NCI-H510A (cell line): ENCODE data around the gene CPEB1.
"Not testable (repeated sequence)": the region's sequence is repeated elsewhere in the genome, so short reads cannot be mapped to it uniquely, and the experiment has no call there.

Experiments used
- DNase-seq: peaks from one replicate; lab custom pipeline; 2025; lab: John Stamatoyannopoulos, UW

CPEB1 gene

DNA sequence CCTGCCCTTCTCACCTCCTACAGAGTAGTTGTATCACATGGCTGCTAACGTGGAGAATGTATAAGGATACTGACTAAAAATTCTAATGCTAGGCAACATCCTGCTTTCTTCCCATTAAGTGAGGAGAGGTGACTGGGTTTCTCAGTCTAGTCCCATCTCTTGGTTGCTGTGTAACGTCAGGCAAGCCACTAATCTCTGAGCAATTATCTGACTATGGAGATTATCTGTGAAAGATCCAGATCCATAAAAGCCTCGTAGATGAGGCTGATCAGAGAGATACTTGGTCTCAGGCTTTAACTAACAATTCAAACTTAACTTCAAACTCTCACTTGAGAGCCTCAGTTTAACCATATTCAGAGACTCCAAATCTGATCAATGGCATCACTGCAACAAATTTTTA, 102.2 kb downstream of the CPEB1 start:
- DNase-seq: no peak

DNA sequence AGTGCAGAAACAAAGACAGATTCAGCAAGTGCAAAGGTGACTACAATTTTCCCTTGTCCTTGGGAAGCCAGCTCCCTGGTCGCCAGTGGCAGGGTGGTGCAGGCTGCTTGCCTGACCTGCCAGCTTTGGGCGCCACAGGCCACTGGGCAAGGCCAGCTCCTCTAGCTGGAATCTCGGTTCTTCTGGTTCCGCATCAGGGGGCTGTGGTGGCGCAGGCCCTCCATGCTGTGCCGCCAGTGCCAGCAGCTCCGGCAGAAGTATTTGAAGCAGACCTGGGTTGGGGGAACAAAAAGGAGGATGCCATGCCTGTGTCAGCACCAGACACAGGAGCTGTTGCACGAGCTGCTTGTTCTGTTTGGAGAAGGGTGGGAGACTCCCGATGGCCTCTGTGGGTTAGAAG, 102.7 kb downstream of the CPEB1 start:
- DNase-seq: no peak

DNA sequence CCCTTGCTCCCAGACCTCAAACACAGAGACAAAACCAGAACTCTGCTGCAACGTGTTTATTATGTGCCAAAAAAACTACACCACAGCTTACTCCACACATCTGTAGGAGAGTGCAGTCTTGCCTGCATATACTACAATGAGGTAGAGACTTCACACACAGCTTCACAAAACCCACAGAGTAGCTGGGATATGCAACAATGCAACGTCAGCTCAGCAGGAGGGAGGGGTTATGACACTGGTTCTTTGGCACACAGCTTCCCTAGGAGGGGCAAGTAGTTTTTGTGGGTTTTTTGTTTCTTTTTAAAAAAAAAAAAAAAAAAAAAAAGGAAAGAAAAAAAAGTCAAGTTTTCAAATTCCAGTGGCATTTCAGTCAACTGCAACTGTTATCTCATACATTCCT, 104.0 kb downstream of the CPEB1 start:
- no peak for DNase-seq

DNA sequence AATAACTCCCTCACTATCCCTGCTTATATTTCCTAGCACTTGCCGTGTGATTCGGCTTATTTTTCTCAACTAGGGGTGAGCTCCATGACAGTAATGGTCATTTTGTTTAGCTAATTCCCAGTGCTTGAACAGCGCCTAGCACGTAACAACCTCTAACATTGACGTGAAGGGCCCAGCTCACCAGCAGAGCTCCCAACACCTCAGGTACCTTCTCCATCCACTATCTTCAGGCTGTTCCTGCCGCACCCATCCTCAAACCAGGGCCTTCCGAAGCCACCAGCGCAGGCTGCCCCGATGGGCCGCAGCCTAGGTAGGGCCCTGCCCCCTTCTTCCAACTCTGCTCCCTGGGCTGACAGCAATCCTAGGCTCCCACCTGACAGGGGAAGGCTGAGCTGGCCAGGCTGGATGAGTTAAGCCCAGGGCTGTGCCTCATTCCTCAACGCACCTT, 106.2 kb downstream of the CPEB1 start:
- no peak for DNase-seq

DNA sequence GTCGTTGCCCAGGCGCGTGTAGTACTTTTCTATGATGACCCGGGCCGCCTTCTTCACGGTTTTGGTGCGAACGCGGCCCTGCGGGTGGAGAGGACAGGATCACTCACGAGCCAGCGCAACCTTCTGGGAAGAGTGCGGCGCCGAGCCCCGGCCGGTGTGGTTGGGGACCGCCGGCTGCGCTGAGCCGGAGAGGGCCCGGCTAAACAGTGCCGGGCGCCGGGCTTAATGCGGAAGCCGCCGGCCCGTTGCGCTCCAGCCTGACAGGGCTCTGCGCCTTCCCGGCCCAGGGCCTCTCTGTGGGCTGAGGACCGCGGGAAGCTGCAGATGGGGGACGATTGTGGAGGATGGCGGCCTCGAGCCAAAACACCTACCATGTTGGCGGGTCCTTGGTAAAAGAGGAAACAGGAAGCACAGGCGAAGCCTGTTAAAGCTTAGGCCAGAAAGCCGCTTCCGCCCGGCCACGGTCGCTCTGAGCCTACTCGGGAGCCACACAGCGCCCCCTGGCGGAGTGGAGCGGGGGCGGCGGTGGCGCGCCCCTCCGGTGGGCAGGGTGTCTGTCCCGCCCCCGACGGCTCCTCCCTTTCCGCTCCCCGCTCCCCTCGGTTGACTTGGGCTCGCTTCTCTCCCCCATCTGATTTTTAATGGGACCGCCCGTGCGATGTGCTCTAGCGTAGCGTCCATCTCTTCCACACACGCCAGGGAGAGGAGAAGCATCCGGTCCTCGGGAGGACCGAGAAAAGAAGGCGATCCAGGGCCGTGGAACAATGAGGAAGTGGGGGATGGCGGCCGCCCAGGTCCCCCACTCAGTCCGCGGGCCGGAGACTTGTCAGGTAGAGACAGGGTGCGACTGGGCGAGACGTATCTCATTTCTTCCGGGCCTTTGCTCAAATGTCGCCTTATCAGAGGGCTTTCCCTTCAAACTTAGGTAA, 106.8 kb downstream of the CPEB1 start, which contains the start of gene RPS17:
TSS of gene RPS17 (minus strand) at position 403 of the 929 bp plus-strand sequence. CDS start at position 374, 29 bp downstream.
- DNase-seq: no peak

DNA sequence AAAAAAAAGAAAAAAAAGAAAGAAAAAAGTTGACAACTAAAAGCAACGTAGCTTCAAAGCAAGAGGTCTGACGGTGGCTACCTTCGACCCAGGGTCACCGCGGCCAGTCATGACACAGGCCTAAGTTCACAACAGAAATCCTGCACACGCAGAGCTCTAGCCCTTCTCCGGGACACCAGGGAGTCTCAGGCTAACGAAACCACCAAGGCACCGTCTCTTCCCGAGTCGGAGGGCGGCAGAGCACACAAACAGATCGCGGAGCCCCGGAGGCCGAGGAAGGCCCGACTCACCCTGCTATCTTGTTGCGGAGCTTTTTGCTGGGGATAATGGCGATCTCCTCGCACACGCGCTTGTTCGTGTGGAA, 107.5 kb downstream of the CPEB1 start:
- DNase-seq: no peak

DNA sequence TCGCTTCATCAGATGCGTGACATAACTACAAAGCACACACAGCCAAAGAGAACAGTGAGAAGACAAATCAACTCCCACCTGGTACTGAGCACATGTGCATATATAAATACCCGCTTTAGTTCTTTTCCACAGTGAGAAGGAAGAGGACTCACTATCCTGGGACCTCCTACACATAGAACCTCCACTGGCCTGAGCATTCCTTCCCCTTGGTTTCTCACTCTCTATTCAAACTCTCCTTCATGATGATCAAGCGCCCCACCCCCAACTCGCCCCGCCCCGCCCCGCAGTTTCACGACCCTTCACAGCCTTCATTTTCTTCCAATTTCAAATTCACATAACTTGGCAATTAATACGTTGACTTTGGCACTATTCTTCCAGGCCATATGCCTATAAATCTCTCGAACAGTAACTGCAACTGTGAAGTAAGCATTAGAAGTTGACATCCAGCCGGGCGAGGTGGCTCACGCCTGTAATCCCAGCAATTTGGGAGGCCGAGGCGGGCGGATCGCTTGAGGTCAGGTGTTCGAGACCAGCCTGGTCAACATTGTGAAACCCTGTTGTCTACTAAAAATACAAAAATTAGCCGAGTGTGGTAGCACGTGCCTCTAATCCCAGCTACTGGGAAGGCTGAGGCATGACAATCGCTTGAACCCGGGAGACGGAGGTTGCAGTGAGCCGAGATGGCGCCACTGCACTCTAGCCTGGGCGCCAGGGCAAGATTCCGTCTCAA, 108.0 kb downstream of the CPEB1 start:
- DNase-seq: no peak

DNA sequence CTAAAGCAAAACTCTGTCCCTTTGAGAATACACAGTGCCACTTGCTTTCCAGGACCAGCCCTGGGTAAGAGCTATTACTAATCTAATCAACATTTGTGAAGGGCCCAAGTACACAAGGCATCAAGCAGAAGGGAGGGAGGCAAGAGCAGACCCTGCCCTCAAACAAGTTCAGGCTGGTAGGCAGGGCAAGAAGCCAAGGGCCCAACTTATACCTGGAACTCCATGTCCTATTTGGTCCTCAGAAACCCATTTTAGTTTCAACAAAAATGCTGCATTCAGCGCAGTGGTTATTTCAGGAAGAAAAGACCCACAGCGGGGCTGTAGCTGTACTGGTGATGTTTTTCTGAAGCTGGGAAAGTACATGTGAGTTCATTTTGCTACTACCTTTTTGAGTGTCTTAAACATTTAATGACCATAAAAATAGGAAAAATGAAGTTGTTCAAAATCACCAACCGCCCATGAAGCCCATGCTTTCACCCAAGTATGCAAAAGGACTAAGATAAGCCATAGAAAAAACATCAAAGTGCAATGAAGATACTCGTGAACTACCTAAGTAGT, 109.7 kb downstream of the CPEB1 start:
- no peak for DNase-seq

DNA sequence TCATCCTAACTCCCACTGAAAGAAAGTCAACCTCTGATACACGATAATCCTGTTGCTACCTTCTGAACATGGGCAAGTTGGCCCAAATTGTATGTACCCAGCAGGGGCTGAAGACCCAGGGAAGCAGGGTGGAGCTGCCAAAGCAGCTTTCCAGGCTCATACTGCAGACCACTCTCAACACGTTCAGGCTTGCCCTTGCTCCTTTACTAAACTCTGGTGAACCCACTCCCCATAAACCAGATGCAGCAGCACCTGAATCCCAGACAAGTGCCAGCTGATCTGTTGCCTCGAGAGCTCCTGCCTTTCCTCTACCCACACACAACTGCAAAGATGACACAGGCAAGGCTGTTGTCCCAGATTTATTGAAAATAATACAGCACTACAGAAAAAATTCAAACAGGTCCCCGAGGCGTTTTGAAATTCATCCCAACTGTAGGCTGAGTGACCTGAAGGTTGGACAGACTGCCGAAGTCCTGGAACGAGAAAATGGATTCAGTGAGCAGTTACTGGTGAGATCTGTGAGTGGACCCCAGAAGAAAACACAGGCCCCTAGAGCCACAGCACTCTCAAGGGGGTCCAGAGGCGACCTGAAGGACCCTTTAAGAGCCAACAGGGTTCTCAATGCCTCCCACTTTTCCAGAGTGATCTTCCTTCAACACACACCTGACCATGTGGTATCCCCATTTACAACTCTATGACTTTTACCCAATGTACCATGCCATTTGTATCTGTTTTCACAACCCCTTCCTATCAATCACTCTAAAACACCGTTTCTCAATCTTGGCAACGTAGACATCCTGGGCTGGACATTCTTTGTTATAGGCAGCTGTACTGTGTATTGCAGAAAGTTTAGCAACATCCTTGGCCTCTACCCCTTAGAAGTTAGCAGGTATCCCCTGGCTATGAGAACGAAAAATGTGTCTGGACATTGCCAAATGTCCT, 110.5 kb downstream of the CPEB1 start:
- no peak for DNase-seq

DNA sequence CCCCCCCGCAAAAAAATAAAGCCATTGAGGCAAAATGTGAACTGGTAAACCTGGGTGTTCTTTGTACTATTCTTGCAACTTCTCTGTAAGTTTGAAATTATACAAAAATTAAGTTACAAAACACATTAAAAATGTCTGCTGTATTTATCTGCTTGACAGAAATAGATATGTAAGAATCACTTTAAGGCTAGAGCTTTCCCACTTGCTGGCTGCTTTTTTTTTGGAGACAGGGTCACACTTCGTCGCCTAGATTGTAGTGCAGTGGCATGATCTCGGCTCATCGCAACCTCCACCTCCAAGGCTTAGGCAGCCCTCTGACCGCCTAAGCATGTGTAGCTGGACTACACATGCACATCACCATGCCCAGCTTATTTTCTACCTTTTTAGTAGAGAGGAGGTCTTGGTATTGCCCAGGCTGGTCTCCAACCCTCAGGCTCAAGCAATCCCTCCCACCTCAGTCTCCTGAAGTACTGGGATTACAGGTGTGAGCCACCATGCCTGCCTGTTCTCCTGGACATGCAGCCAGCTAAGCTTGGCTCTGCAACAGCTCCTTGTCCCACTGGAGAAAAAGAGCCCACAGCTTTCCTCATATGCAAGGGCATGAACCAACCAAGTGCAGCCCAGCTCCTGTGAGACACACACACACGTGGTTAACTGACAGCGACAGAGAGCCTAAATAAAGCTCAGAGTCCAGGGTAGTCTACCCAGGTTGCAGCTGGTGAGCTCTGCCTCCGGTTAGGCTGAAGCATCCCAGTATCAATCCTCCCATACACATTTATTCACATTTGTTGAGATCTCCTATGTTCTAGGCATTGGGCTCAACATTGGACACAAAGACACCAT, 111.4 kb downstream of the CPEB1 start:
- no peak for DNase-seq

DNA sequence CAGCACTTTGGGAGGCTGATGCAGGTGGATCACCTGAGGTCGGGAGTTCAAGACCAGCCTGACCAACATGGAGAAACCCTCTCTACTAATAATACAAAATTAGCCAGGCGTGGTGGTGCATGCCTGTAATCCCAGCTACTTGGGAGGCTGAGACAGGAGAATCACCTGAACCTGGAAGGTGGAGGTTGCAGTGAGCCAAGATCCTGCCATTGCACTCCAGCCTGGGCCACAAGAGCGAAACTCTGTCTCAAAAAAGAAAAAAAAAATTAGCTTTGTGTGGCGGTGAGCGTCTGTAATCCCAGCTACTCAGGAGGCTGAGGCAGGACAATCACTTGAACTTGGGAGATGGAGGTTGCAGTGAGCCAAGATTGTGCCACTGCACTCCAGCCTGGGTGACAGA, 112.0 kb downstream of the CPEB1 start:
- DNase-seq: not testable (repeated sequence)

DNA sequence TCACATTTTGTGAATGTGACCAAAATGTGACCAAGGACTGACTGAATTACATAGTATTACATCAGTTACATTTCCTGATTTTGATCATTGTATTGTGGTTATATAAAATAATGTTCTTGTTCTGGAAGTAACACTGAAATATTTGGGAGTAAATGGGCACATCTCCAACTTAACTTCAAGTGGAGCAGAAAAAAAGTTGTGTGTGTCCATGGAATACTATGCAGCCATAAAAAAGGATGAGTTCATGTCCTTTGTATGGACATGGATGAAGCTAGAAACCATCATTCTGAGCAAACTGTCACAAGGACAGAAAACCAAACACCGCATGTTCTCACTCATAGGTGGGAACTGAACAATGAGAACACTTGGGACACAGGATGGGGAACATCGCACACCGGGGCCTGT, 112.7 kb downstream of the CPEB1 start:
- DNase-seq: not testable (repeated sequence)

DNA sequence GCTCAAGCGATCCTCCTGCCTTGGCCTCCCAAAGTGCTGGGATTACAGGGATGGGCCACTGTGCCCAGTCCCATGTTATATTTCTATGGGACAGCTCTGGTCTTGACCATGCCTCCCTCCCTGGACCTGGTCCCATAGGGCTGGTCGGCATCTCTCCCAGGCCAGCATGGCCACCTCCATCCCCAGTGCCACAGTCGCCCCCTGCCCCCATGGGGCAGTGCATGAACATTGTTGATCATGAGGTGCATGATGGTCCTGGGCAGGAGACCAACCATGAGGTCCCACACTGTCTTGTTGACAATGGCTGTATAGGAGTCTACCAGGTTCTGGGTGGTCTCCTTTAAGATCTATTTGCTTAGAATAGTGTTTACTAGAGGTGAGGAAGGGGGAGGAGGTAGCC, 113.4 kb downstream of the CPEB1 start:
- DNase-seq: no peak

DNA sequence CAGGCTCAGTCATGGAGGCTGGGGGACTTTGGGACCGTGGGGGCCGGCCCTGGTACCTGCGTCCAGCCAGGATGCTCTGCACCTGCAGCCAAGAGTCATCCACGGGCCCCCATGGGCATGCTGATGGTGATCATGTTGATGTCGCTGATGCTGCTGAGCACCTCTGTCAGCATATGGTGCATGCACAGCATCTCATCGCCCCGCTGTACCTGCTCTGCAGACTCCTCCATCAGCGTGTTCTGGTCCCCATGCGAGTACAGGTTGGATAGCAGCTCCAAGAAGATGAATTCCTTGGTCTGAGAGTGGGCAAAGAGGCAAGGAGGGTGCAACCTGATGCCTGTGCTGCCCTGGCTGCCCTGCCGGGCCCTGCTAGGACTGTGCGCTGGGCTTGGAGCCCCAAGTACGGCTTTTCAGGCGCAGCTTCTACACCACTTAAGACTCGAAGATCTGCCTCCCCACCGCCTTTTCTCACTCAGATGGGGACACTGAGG, 114.1 kb downstream of the CPEB1 start:
- DNase-seq: no peak

DNA sequence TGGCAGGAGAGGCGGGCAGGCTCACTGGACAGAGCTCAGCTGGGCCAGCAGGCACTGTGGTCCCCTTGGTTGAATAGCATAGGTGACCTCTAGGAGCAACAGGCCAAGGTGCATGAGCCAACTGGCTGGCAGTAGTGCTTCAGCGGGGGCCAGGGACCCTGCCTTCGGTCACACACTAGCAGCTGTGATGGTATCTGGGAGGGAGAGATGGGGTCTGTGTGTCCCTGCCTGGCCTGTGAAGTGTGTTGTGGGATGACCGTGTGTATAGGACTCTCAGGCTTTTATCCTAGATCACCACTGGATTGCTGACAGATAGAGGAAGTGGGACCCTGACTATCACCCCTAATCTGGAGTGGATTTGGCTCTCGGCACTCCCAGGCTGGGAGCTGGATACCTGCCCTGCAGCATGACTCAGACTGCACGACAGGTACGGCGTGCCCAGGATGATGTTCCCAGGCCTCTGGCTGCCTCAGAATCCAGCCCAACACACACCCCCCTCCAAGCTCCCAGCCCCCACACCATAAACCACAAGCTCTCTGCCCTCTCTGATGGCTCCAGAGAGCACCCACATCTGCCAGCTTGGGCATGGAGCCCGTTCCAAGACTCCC, 114.7 kb downstream of the CPEB1 start:
- DNase-seq: no peak

DNA sequence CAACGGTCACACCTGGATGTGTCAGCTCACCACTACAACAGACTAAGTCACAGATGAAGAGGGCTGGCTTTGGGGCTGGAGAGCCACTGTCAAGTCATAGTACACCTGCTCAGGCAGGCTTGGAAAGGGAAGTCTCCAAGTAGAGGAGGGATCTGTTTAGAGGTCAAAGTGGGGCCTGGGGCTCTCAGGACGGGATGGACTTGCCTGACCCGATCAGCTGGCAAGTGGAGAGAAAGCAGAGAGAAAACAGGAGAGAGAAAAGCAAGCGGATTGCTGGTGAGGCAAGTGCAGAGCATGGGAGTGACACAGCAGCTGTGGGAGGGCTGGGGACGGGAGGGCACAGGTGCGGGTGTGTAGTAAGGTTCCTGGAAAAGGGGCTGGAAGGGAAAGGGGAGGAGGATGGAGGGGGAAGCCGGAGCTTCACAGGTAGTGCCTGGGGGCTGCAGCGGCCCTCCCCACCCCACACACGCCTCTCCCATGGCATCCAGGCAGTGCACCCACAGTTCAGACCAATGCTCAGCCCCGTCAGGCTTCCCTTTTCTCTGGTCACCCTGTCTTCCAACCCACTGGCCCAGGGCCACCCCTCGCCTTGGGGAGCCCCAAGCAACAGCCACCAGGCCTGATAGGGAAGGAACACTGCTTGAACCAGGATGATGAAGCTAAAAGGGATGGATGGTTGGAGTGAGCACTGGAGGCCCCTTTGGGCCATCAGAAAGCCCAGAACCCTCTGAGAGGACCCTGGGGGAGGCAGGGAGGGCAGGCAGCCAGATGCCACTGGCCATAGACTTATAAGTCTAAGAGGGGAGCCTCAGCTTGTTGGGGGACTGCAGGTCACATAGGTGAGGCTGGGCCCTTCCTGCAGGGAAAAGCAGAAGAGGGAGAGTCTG, 115.4 kb downstream of the CPEB1 start:
- no peak for DNase-seq

DNA sequence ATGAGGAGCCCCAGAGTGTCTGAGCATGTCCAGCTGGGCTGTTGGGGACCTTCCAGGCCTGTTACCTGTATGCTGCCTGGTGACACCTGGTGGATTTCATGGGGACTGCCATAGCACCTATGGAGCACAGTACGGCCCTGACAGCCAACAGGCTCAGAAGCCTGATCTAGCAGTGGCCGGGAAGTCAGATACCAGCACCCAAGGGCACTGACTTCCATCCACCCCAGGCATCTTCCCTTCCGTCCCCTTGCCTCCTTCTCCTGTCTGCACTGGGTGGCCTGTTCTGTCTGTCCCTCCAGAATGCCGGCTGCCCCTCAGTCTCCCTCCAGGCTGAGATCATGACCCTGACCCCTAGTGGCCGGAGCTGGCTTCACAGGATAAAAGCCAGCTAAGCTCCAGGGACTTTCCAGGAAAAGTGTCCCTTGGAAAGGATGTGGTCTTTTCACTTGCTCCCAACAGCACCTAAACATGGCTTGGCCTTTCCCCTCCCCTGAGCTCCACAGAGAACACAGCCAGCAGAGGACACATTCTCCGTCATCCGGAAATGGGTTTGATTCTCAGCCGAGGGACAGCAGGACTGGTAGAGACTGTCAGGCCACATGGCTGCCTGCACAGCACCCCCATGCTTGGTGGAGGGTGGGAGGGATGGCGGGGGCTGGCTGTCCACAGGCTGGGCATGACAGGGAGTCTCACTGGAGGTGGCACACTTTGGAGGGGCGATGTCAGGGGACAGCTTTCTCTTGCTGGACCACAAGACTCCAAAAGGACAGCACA, 116.4 kb downstream of the CPEB1 start:
- DNase-seq: no peak

DNA sequence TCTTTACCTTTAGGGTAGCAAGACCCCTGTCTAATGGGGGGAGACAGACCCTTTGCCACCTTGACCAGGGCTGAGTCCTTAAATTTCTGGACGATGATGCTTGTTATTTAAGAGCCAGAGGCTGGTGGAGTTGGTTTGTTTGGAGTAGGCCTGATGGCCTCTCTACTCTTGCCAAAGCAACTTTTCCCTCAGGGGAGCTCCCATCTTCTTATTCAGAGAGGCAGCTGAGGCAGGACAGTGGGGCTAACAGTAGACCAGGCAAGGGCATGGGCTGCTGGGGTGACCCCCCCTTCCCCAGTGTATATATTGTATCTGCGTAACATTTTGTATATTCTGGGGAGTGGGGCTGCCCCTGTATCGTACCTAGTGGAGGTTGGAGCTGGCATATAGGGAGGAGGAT, 117.2 kb downstream of the CPEB1 start:
- no peak for DNase-seq
